Adrenal gland (tissue), 5 donors: Measurements from ENCODE around the gene SRGAP2B.
"Not testable (repeated sequence)": the region's sequence is repeated elsewhere in the genome, so short reads cannot be mapped to it uniquely, and the experiment has no call there.

Source experiments
- CTCF ChIP-seq, 6 experiments: fragments of 450-650 bp in 4 of 6; fragments of 200-600 bp in 2 of 6; sonication (generic) in 1 of 6; IDR thresholded peaks; 1 replicate in 5 of 6; 2 replicates in 1 of 6; pipeline versions ENCODE4 v1.5.1 to v1.8.0; 2016 to 2021; ENCODE audit warnings: antibody characterized with exemption in 6 of 6, mild to moderate bottlenecking in 2 of 6, moderate library complexity in 1 of 6
- POLR2A ChIP-seq, 2 donors: fragments of 450-650 bp; IDR thresholded peaks; one replicate each; pipeline ENCODE4 v1.6.1; 2017; ENCODE audit warnings: antibody characterized with exemption in 2 of 2, mild to moderate bottlenecking in 2 of 2, moderate library complexity in 1 of 2
- donor health status: DM: no; HTN: no; CAD: no.

DNA sequence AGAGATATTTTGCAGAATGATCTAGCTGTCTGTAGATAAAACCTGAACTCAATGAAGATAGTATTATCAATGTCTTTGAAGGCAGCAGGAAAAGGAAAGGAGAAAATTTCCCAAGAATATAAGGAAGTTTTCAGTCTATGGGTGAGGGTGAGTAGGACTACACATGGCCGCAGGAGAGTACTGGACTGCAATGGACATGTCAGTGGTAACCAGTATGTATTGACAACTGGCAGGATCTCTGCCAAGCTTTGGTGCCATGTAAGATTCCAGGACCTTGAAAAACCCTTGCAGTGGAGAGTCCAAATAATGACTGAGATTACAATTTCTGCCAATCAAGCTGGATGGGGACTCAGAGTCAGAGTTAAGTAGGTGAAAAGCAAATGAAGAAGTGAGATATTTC, 30.0 kb upstream of the SRGAP2B start:
- TF ChIP-seq CTCF, POLR2A (IDR thresholded peaks at IDR 0.05): not testable (repeated sequence)
